GM19035 (cell line): ENCODE data around the gene TOGARAM1.

Experiments
- ATAC-seq: cut with Tn5 transposase; IDR thresholded peaks from one replicate; pipeline ENCODE4 v1.9.1; 2021; ENCODE audit not compliant: unreplicated experiment

TOGARAM1 gene

DNA sequence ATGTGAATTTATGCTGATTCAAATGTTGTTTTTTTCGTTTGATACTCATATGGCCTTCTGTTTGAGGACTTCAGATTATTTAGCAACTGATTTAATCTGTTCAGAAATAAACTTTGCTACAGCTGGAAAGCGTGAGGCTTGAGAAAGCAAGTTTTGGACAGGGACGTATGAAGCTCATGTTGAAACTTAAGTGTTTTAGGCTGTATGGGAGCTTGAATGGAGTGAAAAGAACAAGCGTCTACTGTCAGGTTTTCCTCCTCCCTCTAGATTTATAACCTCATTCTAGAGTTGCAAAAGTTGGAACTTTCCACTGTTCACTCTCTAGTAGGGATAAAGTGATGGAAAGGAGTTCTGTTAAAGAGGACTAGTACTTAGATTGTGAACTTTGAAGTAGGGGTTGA is 123.0 kb downstream of the TOGARAM1 start:
- no peak for ATAC-seq

DNA sequence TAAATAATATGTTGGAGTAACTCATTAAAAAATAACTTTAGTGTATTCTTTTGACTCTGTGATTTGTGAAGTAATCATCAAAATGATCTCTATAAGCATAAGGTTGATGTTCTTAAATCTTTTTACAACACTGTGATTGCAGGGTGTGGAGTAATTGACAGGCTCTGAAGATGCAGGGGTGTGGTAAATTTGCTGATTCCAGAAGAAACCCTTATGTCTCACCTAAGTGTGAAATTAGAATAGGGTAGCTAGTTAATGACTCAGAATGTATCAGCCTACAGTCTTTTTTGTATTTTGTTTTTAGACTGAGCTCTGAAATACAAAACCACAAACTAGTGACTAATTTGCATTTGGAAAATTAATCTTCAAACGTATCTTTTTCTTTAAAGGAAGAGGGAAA is 127.8 kb downstream of the TOGARAM1 start:
- ATAC-seq = peak; percentile 80

DNA sequence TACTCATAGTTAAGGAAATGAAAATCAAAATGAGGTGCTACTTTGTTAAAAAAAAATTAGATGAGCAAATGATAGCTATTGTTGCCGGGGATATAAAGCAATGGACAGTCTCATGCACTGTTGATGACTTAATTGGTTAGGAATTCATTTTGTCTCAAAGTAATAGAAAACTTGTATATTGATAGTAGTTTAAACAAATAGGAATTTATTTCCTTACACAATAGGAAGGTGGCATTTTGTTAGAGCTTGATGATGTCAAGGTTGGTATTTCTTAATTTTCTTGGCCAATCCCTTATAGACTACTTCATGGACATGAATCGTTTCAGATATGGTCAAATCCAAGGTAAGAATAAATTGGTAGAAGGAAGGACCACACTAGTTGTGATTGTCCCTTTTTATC is 129.7 kb downstream of the TOGARAM1 start:
- ATAC-seq = no peak

DNA sequence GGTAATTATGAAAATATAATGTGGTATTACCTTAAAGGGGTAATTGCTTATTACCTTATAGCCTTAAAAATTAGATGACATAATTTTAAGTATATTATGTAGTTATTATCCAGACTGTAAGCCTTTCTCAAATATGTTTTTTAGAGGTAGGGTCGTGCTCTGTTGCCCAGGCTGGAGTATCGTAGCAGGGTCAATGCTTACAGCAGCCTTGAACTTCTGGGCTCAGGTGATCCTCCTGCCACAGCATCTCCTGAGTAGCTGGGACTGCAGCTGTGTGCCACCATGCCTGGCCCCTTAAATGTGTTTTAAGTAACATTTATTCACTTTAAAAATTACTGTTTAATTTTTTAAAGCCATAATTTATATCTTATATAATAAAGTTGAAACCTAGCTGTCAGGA is 132.3 kb downstream of the TOGARAM1 start:
- no peak for ATAC-seq

DNA sequence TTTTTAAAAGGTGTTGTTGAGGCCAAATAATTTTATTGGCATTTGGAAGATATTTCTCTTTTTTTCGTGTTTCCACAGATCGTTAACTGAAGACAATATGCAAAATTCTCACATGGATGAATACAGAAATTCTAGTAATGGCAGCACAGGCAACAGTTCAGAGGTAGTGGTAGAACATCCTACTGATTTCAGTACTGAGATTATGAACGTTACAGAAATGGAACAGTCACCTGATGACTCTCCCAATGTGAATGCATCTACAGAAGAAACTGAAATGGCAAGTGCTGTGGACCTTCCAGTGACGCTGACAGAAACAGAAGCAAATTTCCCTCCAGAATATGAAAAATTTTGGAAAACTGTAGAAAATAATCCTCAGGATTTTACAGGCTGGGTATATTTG is 133.2 kb downstream of the TOGARAM1 start:
- ATAC-seq = no peak

DNA sequence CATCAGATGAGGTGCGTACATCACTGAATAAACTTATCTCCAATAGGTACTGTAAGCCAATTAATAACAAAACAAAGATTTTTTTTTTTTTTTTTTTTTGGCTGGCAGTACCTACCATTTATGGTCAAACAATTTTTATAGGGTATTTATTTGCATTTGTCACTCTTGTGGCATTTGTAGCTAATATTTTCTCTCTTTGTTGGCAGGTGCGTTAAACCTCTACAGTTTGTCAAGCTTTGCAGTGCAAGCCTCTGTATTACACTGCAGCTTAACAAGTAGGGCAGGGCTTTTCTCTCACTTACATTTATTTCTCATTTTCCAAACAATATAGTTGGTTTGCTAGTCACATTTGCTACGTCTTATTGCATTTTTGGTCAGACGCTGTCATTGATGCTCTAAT is 134.2 kb downstream of the TOGARAM1 start:
- no peak for ATAC-seq

DNA sequence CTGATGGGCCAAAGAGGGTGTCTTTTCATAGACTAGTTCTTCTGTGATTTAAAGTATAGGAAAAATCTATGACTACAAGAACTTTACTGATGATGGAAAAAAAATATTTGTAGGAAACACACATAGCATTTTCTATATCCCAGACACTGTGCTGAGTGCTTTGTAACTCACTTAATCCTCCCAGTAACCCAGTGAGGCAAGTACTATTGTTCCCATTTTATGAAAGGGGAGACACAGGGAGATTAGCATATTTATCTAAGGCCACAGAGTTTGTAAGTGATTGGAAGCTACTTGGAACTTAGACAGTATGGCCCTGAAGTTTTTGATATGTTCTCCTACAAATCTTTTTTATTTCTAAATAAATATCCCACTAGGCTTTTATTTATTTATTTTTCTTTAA is 141.8 kb downstream of the TOGARAM1 start:
- no peak for ATAC-seq

DNA sequence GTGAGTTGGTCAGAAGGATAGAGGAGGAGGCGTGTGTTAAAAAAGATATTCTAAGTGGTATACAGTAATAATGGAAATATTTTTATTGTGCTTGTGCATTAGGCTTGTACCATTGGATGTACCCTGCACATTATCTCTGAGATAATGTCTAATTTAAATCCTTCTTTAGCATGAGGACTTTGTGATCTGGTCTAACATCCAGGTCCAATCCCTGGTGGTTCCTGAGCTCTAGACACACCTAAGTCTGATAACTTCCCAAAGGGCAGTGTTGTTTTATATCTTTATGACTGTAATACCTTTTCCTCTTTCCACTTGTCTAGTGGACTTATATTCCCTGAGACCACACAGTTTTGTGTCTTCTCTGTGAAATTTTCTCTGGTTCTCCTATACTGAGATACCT is 142.6 kb downstream of the TOGARAM1 start:
- ATAC-seq = no peak

DNA sequence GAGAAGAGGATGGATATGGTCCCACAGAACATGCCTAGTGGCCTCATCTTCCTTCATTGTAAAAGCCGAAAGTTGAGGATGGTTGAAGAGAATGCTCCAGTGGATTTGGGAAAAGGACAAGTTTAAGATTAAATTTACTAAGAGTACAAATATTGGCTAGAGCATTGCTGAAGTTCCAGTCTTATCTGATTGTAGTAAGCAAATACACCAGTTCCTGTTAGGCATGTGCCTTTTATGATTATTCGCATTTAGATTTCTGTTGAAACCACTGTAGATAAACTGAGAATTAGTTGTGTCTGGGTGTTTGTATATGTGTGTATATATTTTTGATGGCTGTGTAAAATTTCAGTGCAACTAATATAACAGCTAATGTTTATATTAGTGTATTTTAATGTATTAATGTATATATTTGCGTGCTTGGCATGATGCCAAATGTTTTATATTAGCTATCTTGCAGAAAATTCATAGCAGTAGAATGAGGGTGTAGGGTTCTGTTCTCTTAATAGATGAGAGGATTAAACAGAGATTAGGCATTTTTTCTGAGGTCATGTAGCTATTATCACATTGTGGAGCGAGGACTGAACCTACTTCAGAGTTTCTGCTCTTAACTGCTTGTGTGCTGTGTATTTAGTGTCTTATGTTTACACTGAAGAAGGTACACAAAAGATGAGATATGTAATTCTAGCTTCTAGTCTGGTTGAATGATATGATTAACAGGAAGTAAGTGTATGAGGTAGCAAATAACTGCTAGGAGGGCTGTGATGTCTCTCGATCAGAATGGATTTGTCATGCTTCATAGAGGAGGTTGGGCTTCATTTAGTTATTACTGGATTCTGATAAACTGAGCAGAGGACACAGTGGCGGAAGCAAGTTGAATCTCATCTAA is 151.1 kb downstream of the TOGARAM1 start:
- ATAC-seq = no peak

DNA sequence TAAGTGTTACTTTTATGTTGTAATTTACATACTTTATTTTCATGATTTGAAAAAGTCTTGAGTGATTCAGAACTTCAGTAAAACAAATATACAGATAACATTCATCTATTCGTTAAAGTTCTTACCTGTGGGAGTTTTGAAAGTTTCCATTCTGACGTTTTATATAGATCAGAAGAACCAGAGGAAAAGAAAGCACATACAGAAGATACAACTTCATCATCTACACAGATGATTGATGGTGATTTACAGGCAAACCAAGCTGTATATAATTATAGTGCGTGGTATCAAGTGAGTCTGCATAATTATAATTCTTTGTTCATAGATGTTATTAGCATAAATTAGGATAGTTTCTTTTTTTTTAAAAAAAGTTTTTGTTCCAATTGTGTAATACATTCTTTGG is 152.3 kb downstream of the TOGARAM1 start:
- no peak for ATAC-seq

DNA sequence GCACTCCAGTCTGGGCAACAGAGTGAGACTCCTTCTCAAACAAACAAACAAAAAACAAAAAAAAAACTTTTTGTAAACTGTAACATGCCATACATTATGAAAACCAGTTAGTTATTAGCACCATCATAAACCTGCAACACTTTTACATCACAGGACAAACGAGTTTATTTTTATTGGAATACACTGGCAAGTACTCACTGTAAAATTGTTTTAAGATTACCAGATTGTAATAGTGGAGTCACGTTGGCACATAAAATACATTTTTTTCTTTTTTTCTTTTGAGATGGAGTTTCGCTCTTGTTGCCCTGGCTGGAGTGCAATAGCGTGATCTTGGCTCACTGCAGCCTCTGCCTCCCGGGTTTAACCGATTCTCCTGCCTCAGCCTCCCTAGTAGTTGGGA is 156.6 kb downstream of the TOGARAM1 start:
- no peak for ATAC-seq

DNA sequence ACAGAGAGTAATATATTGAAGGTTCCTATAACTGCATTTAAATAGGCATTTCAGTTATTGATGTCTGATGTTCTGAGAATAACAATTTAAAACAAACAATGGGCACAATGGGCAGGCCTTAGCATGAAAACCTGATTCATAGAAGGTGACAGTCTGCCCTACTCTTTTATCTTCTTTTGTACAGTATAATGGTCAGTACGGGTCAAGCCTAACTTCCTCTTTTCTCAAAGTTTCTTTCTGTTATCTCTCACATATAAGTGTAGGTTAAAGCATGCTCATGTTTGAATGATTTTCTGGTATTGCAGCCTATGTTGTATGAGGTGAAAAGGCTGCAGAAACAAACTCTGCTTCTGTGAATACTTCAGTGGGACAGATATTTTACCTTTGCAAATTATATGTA is 158.1 kb downstream of the TOGARAM1 start:
- ATAC-seq = no peak

DNA sequence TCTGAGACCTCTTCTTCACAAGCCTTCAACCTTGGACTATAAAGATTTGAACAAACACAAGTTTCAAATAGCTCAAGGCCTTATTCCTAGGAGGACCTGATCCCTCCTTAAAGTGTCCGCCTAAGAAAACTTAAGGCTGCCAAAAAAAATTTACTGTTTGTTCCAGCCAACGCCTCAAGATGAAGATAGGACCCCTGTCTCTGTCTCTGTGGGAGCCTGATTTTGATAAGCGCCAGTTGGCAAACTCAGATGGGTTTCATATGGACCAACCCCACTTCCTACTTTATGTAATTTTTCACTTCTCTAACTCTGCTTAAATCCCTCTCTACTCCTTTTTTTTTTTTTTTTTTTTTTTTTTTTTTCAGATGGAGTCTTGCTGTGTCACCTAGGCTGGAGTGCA is 161.3 kb downstream of the TOGARAM1 start:
- no peak for ATAC-seq
